Neutrophil (primary cell): ENCODE data around the gene STAB2.

Source experiments
- H3K27ac ChIP-seq: fragments of 200-600 bp; sonication (generic); 2 replicates; pipeline ENCODE4 v1.5.1; 2016; ENCODE audit warnings: mild to moderate bottlenecking, moderate library complexity
- H3K27me3 ChIP-seq: fragments of 200-600 bp; sonication (generic); 2 replicates; pipeline ENCODE4 v1.6.0; 2016; ENCODE audit warnings: mild to moderate bottlenecking
- H3K36me3 ChIP-seq: fragments of 200-600 bp; sonication (generic); 2 replicates; pipeline ENCODE4 v1.5.1; 2017
- H3K4me1 ChIP-seq, 2 experiments: fragments of 200-600 bp in 1 of 2; sonication (generic) in 1 of 2; 1 replicate in 1 of 2; 2 replicates in 1 of 2; pipeline versions ENCODE4 v1.5.1 to v1.6.1; 2013 to 2016; ENCODE audit warnings: low read depth in 1 of 2, low read length in 1 of 2, mild to moderate bottlenecking in 1 of 2, moderate library complexity in 1 of 2; ENCODE audit not compliant: control insufficient read depth in 1 of 2, insufficient read depth in 1 of 2
- H3K4me3 ChIP-seq, 2 experiments: fragments of 200-600 bp in 1 of 2; sonication (generic) in 1 of 2; 1 replicate in 1 of 2; 2 replicates in 1 of 2; pipeline ENCODE4 v1.5.1; 2013 to 2016; ENCODE audit warnings: low read depth in 1 of 2, low read length in 1 of 2, mild to moderate bottlenecking in 1 of 2, moderate library complexity in 1 of 2
- H3K9me3 ChIP-seq: fragments of 200-600 bp; sonication (generic); 2 replicates; pipeline ENCODE4 v1.5.1; 2016
- TF ChIP-seq, protein P1 (sequence below): fragments of 200-600 bp; sonication (generic); IDR thresholded peaks from 2 replicates; pipeline ENCODE4 v1.5.1; 2016; ENCODE audit warnings: antibody characterized with exemption

The STAB2 gene

DNA sequence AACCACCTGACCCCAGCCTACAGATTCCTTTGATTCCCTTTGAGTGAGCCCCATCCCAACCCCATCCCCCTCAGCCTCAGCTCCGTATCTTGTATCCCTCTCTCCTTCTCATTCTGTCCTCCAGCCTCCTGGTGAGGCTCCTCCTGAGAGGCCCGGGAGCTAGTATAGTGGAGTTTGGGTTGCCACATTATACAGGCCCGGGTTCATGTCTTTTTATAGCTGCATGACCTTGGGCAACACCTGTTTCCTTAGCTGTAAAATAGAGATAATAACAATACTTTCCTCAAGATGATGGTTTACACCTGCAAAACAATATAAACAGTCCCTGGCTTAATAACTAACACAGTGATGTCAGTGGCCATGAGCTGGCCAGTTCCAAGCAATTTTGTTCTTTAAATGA, 89.8 kb downstream of the STAB2 start:
- Histone ChIP-seq H3K4me1 (no peaks in the 10 kb centered on the region), H3K27me3 (no peaks in the 10 kb centered on the region), H3K36me3 (no peaks in the 10 kb centered on the region), H3K9me3 (no peaks in the 10 kb centered on the region), H3K27ac (no peak overlapping the region), H3K4me3 (no peak overlapping the region)
- TF ChIP-seq, protein P1, sequence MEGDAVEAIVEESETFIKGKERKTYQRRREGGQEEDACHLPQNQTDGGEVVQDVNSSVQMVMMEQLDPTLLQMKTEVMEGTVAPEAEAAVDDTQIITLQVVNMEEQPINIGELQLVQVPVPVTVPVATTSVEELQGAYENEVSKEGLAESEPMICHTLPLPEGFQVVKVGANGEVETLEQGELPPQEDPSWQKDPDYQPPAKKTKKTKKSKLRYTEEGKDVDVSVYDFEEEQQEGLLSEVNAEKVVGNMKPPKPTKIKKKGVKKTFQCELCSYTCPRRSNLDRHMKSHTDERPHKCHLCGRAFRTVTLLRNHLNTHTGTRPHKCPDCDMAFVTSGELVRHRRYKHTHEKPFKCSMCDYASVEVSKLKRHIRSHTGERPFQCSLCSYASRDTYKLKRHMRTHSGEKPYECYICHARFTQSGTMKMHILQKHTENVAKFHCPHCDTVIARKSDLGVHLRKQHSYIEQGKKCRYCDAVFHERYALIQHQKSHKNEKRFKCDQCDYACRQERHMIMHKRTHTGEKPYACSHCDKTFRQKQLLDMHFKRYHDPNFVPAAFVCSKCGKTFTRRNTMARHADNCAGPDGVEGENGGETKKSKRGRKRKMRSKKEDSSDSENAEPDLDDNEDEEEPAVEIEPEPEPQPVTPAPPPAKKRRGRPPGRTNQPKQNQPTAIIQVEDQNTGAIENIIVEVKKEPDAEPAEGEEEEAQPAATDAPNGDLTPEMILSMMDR = no peak

DNA sequence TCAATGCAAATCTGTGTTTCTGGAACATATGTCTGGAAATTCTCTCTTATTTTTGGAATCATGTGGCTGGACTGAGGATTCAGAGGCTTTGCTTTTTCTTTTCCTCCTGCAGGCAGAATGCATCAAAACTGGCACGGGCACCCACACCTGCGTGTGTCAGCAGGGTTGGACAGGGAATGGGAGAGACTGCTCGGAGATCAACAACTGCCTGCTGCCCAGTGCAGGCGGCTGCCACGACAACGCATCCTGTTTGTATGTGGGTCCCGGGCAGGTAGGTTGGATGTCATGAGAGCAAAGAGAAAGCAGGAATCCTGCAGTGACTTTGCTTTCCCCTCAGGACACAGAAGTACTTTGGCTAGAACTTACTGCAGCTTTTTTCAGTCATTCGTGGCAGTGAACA, 90.3 kb downstream of the STAB2 start:
- Histone ChIP-seq H3K27me3 (no peaks in the 10 kb centered on the region), H3K36me3 (no peaks in the 10 kb centered on the region), H3K4me1 (no peaks in the 10 kb centered on the region), H3K9me3 (no peaks in the 10 kb centered on the region), H3K4me3 (no peak overlapping the region), H3K27ac (no peak overlapping the region)
- TF ChIP-seq, protein P1 = no peak

DNA sequence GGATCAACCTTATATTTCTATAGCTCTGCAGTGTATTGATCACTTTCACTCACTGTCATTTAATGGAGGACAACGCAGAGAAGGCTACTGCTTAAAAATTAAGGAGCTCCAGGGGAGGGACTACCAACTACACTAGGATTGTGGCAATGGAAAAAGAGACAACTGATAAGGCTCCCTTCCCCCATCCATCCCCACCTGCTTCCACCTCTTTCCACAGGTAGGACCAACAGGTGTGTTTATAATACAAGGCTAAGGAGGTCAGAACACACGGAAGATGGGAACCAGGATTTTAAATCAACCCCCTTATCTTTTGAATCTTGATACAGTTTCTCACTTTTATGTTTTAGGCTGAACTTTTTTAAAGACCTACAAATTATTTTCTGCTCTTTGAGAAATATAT, 90.8 kb downstream of the STAB2 start:
- no peak overlapping the region for H3K4me3 ChIP-seq
- TF ChIP-seq, protein P1 = no peak
- no peaks in the 10 kb centered on the region for H3K36me3 ChIP-seq
- no peaks in the 10 kb centered on the region for H3K9me3 ChIP-seq
- H3K27ac ChIP-seq = no peak overlapping the region
- no peaks in the 10 kb centered on the region for H3K4me1 ChIP-seq
- H3K27me3 ChIP-seq = no peaks in the 10 kb centered on the region

DNA sequence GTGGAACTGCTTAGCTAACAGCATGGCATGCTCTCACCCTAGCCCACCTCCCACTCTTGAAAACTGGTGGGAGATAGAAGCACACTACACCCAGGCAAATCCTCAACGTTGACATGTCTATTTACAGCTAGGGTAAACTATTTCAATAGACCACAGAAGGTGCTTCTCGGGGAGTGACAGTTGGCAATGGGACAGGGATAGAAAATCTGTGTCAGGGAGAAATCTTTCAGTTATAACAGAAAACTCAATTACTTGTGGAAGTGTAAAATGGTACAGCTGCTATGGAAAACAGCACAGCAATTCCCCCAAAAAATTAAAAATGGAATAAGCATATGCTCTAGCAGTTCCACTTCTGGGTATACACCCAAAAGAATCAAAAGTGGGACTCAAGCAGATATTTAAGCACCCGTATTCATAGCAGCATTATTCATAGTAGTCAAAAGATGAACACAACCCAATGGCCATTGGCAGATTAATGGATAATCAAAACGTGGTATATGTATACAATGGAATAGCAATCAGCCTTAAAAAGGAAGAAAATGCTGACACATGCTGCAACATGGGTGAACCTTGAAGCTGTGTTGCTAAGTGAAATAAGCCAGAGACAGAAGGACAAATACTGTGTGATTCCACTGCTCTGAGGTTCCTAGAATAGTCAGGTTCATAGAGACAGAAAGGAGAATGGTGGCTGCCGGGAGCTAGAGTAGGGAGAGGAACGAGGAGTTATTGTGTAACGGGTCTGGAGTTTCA, 92.5 kb downstream of the STAB2 start:
- no peaks in the 10 kb centered on the region for H3K9me3 ChIP-seq
- H3K4me1 ChIP-seq = no peaks in the 10 kb centered on the region
- no peak overlapping the region for H3K27ac ChIP-seq
- TF ChIP-seq, protein P1 = no peak
- H3K27me3 ChIP-seq = peaks cover 11% of the 10 kb centered on the region
- no peaks in the 10 kb centered on the region for H3K36me3 ChIP-seq
- H3K4me3 ChIP-seq = no peak overlapping the region

DNA sequence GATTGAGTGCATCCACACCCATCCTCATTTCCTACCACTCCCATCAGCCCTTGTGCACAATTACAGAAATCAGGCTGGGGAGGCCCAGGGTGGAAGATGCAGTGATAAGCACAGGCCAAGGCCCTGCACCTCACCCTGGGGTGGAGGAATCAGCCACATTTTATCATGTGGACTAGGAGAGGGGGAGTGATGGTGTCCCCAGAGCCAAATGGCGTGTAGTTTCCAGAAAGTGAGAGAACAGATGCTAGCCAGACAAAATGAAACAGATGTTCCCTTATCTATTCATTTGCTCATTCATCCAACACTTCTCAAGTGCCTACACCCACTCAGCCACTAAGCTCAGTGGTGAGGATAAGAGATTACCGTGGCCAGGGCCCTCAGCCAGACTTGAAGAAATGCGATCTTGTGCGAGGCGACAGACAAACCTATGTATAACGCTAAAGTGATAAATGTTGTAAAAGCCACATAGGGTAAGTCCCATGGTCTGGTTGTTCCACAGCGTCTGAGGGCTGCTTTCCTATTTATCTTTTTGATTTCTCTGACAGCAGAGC, 93.6 kb downstream of the STAB2 start:
- Histone ChIP-seq H3K36me3 (no peaks in the 10 kb centered on the region), H3K9me3 (no peaks in the 10 kb centered on the region), H3K27ac (no peak overlapping the region), H3K4me3 (no peak overlapping the region), H3K27me3 (peaks cover 14% of the 10 kb centered on the region), H3K4me1 (no peaks in the 10 kb centered on the region)
- TF ChIP-seq, protein P1 = no peak
